Measurements from ENCODE around the gene PATJ. TPM values are rescaled to one million over a fixed set of nuclear protein-coding genes. Genes with fewer than 3 reads are reported as not detected.
"Not testable (repeated sequence)": the region's sequence is repeated elsewhere in the genome, so short reads cannot be mapped to it uniquely, and the experiment has no call there.

The PATJ gene
- total RNA-seq, 1 experiment from 2014 or later, result 47.3 TPM

- Histone ChIP-seq H3K79me1 (ENCODE audit: insufficient read depth, low read depth, low read length, poor library complexity, severe bottlenecking) (no peaks in the 10 kb centered on the region), H3K9ac (ENCODE audit: extremely low read depth, insufficient read length, low read length) (no peak overlapping the region), H3K18ac (ENCODE audit: insufficient read length, low read depth, low read length) (no peak overlapping the region), H4K20me1 (ENCODE audit: control insufficient read depth, insufficient read depth, insufficient read length) (no peaks in the 10 kb centered on the region), H2BK20ac (ENCODE audit: low read depth, low read length, poor library complexity, severe bottlenecking) (no peak overlapping the region), H3K79me2 (ENCODE audit: insufficient read depth, low read length) (no peaks in the 10 kb centered on the region), H2BK15ac (ENCODE audit: low read depth, low read length) (no peak overlapping the region), H3T11ph (ENCODE audit: low read length) (no peak overlapping the region), H3K23ac (ENCODE audit: insufficient read length, low read depth, low read length) (no peak overlapping the region), H3K27ac (ENCODE audit: insufficient read length, low read depth, low read length) (no peak overlapping the region), H3K4ac (ENCODE audit: low read depth, low read length) (no peak overlapping the region), H3K4me2 (ENCODE audit: insufficient read depth, insufficient read length, low read length) (no peak overlapping the region), H2BK12ac (ENCODE audit: insufficient read length, low read depth, low read length) (no peak overlapping the region), H3K14ac (ENCODE audit: insufficient read depth, low read length) (no peak overlapping the region), H2AFZ (ENCODE audit: low read length) (no peak overlapping the region), H2BK120ac (ENCODE audit: low read depth, low read length, poor library complexity, severe bottlenecking) (no peak overlapping the region), H3K9me3 (ENCODE audit: control insufficient read depth, low read depth, low read length) (no peaks in the 10 kb centered on the region), H3K4me1 (ENCODE audit: insufficient read depth, low read length) (0 out of 2 replicates have a peak, but pooled peaks cover 1% of the 10 kb centered on the region), H3K56ac (ENCODE audit: insufficient read length, low read depth, low read length) (no peak overlapping the region), H4K8ac (replicated peaks; ENCODE audit: insufficient read length, low read depth, low read length) (no peak overlapping the region), H3K27me3 (ENCODE audit: insufficient read depth, low read length) (no peaks in the 10 kb centered on the region), H4K91ac (ENCODE audit: insufficient read length, low read depth, low read length) (no peak overlapping the region), H2AK5ac (ENCODE audit: insufficient read length, low read length) (no peak overlapping the region), H2BK5ac (ENCODE audit: insufficient read length, low read length) (no peak overlapping the region), H4K5ac (ENCODE audit: insufficient read length, low read depth, low read length) (no peak overlapping the region), H3K23me2 (ENCODE audit: insufficient read length, low read depth, low read length, poor library complexity, severe bottlenecking) (no peaks in the 10 kb centered on the region)
- Mint-ChIP-seq H3K4me1 (peaks cover 14 to 15% of the 10 kb centered on the region in 2 experiments), H3K4me3 (no peak overlapping the region), H3K9me3 (peaks cover 4% of the 10 kb centered on the region in 2 experiments; a peak in 4 of 5 replicates), H3K36me3 (ENCODE audit: insufficient read depth in 1 of 3, low read depth in 3 of 3) (peaks cover 4 to 11% (median 6%) of the 10 kb centered on the region in 3 experiments), H3K27ac (no peak overlapping the region), H3K27me3 (ENCODE audit: low read depth) (no peaks in the 10 kb centered on the region)
- DNase-seq, result no peak
- no CpG with 5 or more reads among the region's 1 CpG for WGBS (ENCODE audit: extremely low coverage, insufficient read length, low lambda C conversion rate)
- TF ChIP-seq CTCF (conservative IDR thresholded peaks at IDR 0.05), result no peak
These were observed 101.7 kb downstream of the PATJ start for GRCh38 chr1:61844006-61844405.

- no CpG with 5 or more reads among the region's 2 CpGs for WGBS (ENCODE audit: extremely low coverage, insufficient read length, low lambda C conversion rate)
- H3K4me3 Mint-ChIP-seq, result not testable (repeated sequence)
- peaks cover 13 to 14% of the 10 kb centered on the region in 2 experiments for H3K4me1 Mint-ChIP-seq
These were observed 102.4 kb downstream of the PATJ start for GRCh38 chr1:61844664-61845063.

More at GRCh38 chr1:61844664-61845063, 102.4 kb downstream of the PATJ start:
- not testable (repeated sequence) for H3K23me2 ChIP-seq (ENCODE audit: insufficient read length, low read depth, low read length, poor library complexity, severe bottlenecking); H2AK5ac ChIP-seq (ENCODE audit: insufficient read length, low read length); H3K27me3 Mint-ChIP-seq (ENCODE audit: low read depth); H2BK15ac ChIP-seq (ENCODE audit: low read depth, low read length); H4K8ac ChIP-seq (replicated peaks; ENCODE audit: insufficient read length, low read depth, low read length); H2BK20ac ChIP-seq (ENCODE audit: low read depth, low read length, poor library complexity, severe bottlenecking); DNase-seq; H3K4me2 ChIP-seq (ENCODE audit: insufficient read depth, insufficient read length, low read length); H3K4ac ChIP-seq (ENCODE audit: low read depth, low read length); H4K20me1 ChIP-seq (ENCODE audit: control insufficient read depth, insufficient read depth, insufficient read length); H3K9ac ChIP-seq (ENCODE audit: extremely low read depth, insufficient read length, low read length); H2BK120ac ChIP-seq (ENCODE audit: low read depth, low read length, poor library complexity, severe bottlenecking); H3K27ac ChIP-seq (ENCODE audit: insufficient read length, low read depth, low read length); H3K56ac ChIP-seq (ENCODE audit: insufficient read length, low read depth, low read length); H2BK12ac ChIP-seq (ENCODE audit: insufficient read length, low read depth, low read length); H3K18ac ChIP-seq (ENCODE audit: insufficient read length, low read depth, low read length); H3K9me3 Mint-ChIP-seq; H3K4me1 ChIP-seq (ENCODE audit: insufficient read depth, low read length); H4K91ac ChIP-seq (ENCODE audit: insufficient read length, low read depth, low read length); H4K5ac ChIP-seq (ENCODE audit: insufficient read length, low read depth, low read length); H3K79me1 ChIP-seq (ENCODE audit: insufficient read depth, low read depth, low read length, poor library complexity, severe bottlenecking); H3K23ac ChIP-seq (ENCODE audit: insufficient read length, low read depth, low read length); H3K27me3 ChIP-seq (ENCODE audit: insufficient read depth, low read length); H3K9me3 ChIP-seq (ENCODE audit: control insufficient read depth, low read depth, low read length); H2AFZ ChIP-seq (ENCODE audit: low read length); H2BK5ac ChIP-seq (ENCODE audit: insufficient read length, low read length); H3K79me2 ChIP-seq (ENCODE audit: insufficient read depth, low read length); H3K14ac ChIP-seq (ENCODE audit: insufficient read depth, low read length); H3T11ph ChIP-seq (ENCODE audit: low read length)
- Mint-ChIP-seq H3K36me3 (ENCODE audit: insufficient read depth in 1 of 3, low read depth in 3 of 3) (peaks cover 4 to 11% (median 6%) of the 10 kb centered on the region in 3 experiments), H3K27ac (peak overlapping the region in 2 of 3 experiments; percentile 1 to 56; a peak in 3 of 7 replicates)

All from H9 (cell line).